Ovary (tissue), 3 donors: ENCODE results near the gene CSGALNACT2.

Experiments
- CTCF ChIP-seq, 3 donors: fragments of 450-650 bp in 2 of 3; fragments of 200-600 bp in 1 of 3; IDR thresholded peaks; one replicate each; pipeline versions ENCODE4 v1.5.1 to v1.8.0; 2016 to 2022; ENCODE audit warnings: antibody characterized with exemption in 3 of 3, mild to moderate bottlenecking in 1 of 3
- POLR2A ChIP-seq: fragments of 450-650 bp; IDR thresholded peaks from one replicate; pipeline ENCODE4 v1.6.1; 2017; ENCODE audit warnings: antibody characterized with exemption, mild to moderate bottlenecking, moderate library complexity
- donor health status: DM: no; HTN: no; CAD: no.

GRCh38 chr10:43127442-43127841, 10.8 kb upstream of the CSGALNACT2 start:
- TF ChIP-seq POLR2A (no peak), CTCF (IDR thresholded peaks at IDR 0.05) (no peak)
